Measurements from ENCODE around the gene ZNF559.

The ZNF559 gene

GRCh38 chr19:9329999-9330398 lies 6.0 kb downstream of the ZNF559 start:
- no peak for DNase-seq (ENCODE audit: low read depth in 2 of 2)
- TF ChIP-seq CTCF (IDR thresholded peaks at IDR 0.05; ENCODE audit: low read depth, low read length), result no peak
- no peak overlapping the region for H3K4me3 ChIP-seq (replicated peaks in 1 of 2; ENCODE audit: low read depth in 2 of 2, low read length in 2 of 2)

GRCh38 chr19:9342610-9343304 lies 18.8 kb downstream of the ZNF559 start:
- H3K4me3 ChIP-seq (replicated peaks in 1 of 2; ENCODE audit: low read depth in 2 of 2, low read length in 2 of 2), result no peak overlapping the region
- DNase-seq (ENCODE audit: low read depth in 2 of 2), result no peak
- TF ChIP-seq CTCF (IDR thresholded peaks at IDR 0.05; ENCODE audit: low read depth, low read length), result no peak

GRCh38 chr19:9345005-9345404 lies 21.0 kb downstream of the ZNF559 start:
- no peak for DNase-seq (ENCODE audit: low read depth in 2 of 2)
- TF ChIP-seq CTCF (IDR thresholded peaks at IDR 0.05; ENCODE audit: low read depth, low read length), result no peak
- H3K4me3 ChIP-seq (replicated peaks in 1 of 2; ENCODE audit: low read depth in 2 of 2, low read length in 2 of 2), result no peak overlapping the region

GRCh38 chr19:9348253-9348652 lies 24.3 kb downstream of the ZNF559 start:
- H3K4me3 ChIP-seq (replicated peaks in 1 of 2; ENCODE audit: low read depth in 2 of 2, low read length in 2 of 2), result no peak overlapping the region
- no peak for TF ChIP-seq CTCF (IDR thresholded peaks at IDR 0.05; ENCODE audit: low read depth, low read length)
- no peak for DNase-seq (ENCODE audit: low read depth in 2 of 2)

- H3K4me3 ChIP-seq (replicated peaks in 1 of 2; ENCODE audit: low read depth in 2 of 2, low read length in 2 of 2), result no peak overlapping the region
- DNase-seq (ENCODE audit: low read depth in 2 of 2), result no peak
- TF ChIP-seq CTCF (IDR thresholded peaks at IDR 0.05; ENCODE audit: low read depth, low read length), result no peak
Observed at GRCh38 chr19:9348671-9349070, 24.7 kb downstream of the ZNF559 start.

- TF ChIP-seq CTCF (IDR thresholded peaks at IDR 0.05; ENCODE audit: low read depth, low read length), result no peak
- DNase-seq (ENCODE audit: low read depth in 2 of 2), result no peak
- H3K4me3 ChIP-seq (replicated peaks in 1 of 2; ENCODE audit: low read depth in 2 of 2, low read length in 2 of 2), result no peak overlapping the region
Observed at GRCh38 chr19:9352505-9352904, 28.5 kb downstream of the ZNF559 start.

GRCh38 chr19:9353011-9353410 lies 29.0 kb downstream of the ZNF559 start:
- TF ChIP-seq CTCF (IDR thresholded peaks at IDR 0.05; ENCODE audit: low read depth, low read length), result no peak
- no peak for DNase-seq (ENCODE audit: low read depth in 2 of 2)

More at GRCh38 chr19:9353011-9353410, 29.0 kb downstream of the ZNF559 start:
- H3K4me3 ChIP-seq (replicated peaks in 1 of 2; ENCODE audit: low read depth in 2 of 2, low read length in 2 of 2), result no peak overlapping the region

Data from cardiac fibroblast (primary cell).